Endodermal cell (in vitro differentiated cells): ENCODE data around the gene MYDGF. TPM values are rescaled to one million over a fixed set of nuclear protein-coding genes. Genes with fewer than 3 reads are reported as not detected.

Experiments used
- DNase-seq: peaks from one replicate; pipeline ENCODE4 v3.0.0-alpha.2; 2017
- H3K27ac ChIP-seq: 2 replicates; pipeline ENCODE4 v1.5.1; 2013; ENCODE audit warnings: mild to moderate bottlenecking, low read depth, low read length, moderate library complexity
- H3K27me3 ChIP-seq: 2 replicates; pipeline ENCODE4 v1.6.1; 2013; ENCODE audit warnings: mild to moderate bottlenecking, low read length, moderate library complexity; ENCODE audit not compliant: insufficient read depth, control insufficient read depth, poor library complexity, severe bottlenecking
- H3K36me3 ChIP-seq: 2 replicates; pipeline ENCODE4 v1.7.0; 2013; ENCODE audit warnings: mild to moderate bottlenecking, low read length, moderate library complexity; ENCODE audit not compliant: control insufficient read depth, insufficient read depth
- H3K4me1 ChIP-seq: one replicate; pipeline ENCODE4 v1.7.0; 2013; ENCODE audit warnings: low read length; ENCODE audit not compliant: control insufficient read depth, insufficient read depth
- H3K4me3 ChIP-seq: 2 replicates; pipeline ENCODE4 v1.5.1; 2013; ENCODE audit warnings: mild to moderate bottlenecking, low read length, moderate library complexity
- H3K9ac ChIP-seq: 2 replicates; pipeline ENCODE4 v1.6.1; 2013; ENCODE audit warnings: mild to moderate bottlenecking, low read length, moderate library complexity; ENCODE audit not compliant: poor library complexity, severe bottlenecking; ENCODE audit errors: extremely low read depth
- H3K9me3 ChIP-seq: 2 replicates; pipeline ENCODE4 v1.6.1; 2013; ENCODE audit warnings: mild to moderate bottlenecking, low read length, moderate library complexity; ENCODE audit not compliant: control insufficient read depth
- H3K27ac Mint-ChIP-seq: 2 replicates; pipeline ENCODE4 v1.8.0; 2020; ENCODE audit warnings: mixed read lengths
- H3K27me3 Mint-ChIP-seq: 2 replicates; pipeline ENCODE4 v1.8.0; 2021; ENCODE audit warnings: mild to moderate bottlenecking, mixed read lengths; ENCODE audit not compliant: insufficient read depth
- H3K36me3 Mint-ChIP-seq: 2 replicates; pipeline ENCODE4 v1.8.0; 2020; ENCODE audit warnings: low read depth, mixed read lengths
- H3K4me1 Mint-ChIP-seq: 2 replicates; pipeline ENCODE4 v1.8.0; 2020; ENCODE audit warnings: mixed read lengths
- H3K4me3 Mint-ChIP-seq: 2 replicates; pipeline ENCODE4 v1.8.0; 2020; ENCODE audit warnings: mild to moderate bottlenecking, moderate library complexity, mixed read lengths
- H3K9me3 Mint-ChIP-seq: 2 replicates; pipeline ENCODE4 v1.8.0; 2020; ENCODE audit warnings: mild to moderate bottlenecking, mixed read lengths
- CTCF ChIP-seq: fragments of 200-600 bp; sonication (generic); conservative IDR thresholded peaks from 2 replicates; pipeline ENCODE4 v1.5.0; 2021; ENCODE audit warnings: antibody characterized with exemption, mild to moderate bottlenecking
- WGBS, 2 experiments: methylation state at CpG; one replicate each; pipeline versions ENCODE4 v1.1.5 to v1.1.7; 2013; ENCODE audit warnings: missing lambda C conversion rate in 2 of 2, mixed read lengths in 1 of 2; ENCODE audit not compliant: insufficient coverage in 1 of 2, insufficient read length in 1 of 2; 5-methylcytosine and 5-hydroxymethylcytosine counted together
- total RNA-seq, 2 donors: library from RNA; stranded (reverse); fragmentation: NEBNext Ultra II Directional in 1 of 2; extraction: Animal tissue kit (Norgen Biotek cat#: 25700) in 1 of 2; gene quantifications; 2 replicates in 1 of 2; 3 replicates in 1 of 2; pipeline ENCODE4 v1.2.1, GENCODE V29; 2021

The MYDGF gene
- total RNA-seq, 2 donors from 2014 or later: 58.7 to 64.0 TPM

- no peaks in the 10 kb centered on the region for H3K4me1 Mint-ChIP-seq
Observed at GRCh38 chr19:4691373-4691772, 21.2 kb upstream of the MYDGF start.

GRCh38 chr19:4690361-4690760, 20.2 kb upstream of the MYDGF start:
- H3K9ac ChIP-seq: no peak overlapping the region
- no peak for DNase-seq
- peaks cover 56% of the 10 kb centered on the region for H3K36me3 Mint-ChIP-seq
- H3K27ac Mint-ChIP-seq: peak overlapping the region; percentile 10
- H3K9me3 ChIP-seq: no peaks in the 10 kb centered on the region
- no peak overlapping the region for H3K4me3 Mint-ChIP-seq
- H3K27me3 ChIP-seq: no peaks in the 10 kb centered on the region
- WGBS, 2 experiments: 90 to 96% methylated on average over 12 to 13 of the region's 13 CpGs
- no peaks in the 10 kb centered on the region for H3K4me1 ChIP-seq
- peaks cover 45% of the 10 kb centered on the region for H3K36me3 ChIP-seq
- H3K27ac ChIP-seq: no peak overlapping the region
- no peaks in the 10 kb centered on the region for H3K9me3 Mint-ChIP-seq
- no peak for TF ChIP-seq CTCF
- H3K4me1 Mint-ChIP-seq: no peaks in the 10 kb centered on the region
- no peaks in the 10 kb centered on the region for H3K27me3 Mint-ChIP-seq
- H3K4me3 ChIP-seq: no peak overlapping the region

More at GRCh38 chr19:4691373-4691772, 21.2 kb upstream of the MYDGF start:
- Histone ChIP-seq H3K9me3 (no peaks in the 10 kb centered on the region), H3K27me3 (no peaks in the 10 kb centered on the region), H3K9ac (no peak overlapping the region), H3K4me3 (no peak overlapping the region), H3K27ac (no peak overlapping the region), H3K4me1 (no peaks in the 10 kb centered on the region), H3K36me3 (peaks cover 51% of the 10 kb centered on the region)
- 89 to 93% methylated on average over 3 to 8 of the region's 9 CpGs for WGBS, 2 experiments
- no peaks in the 10 kb centered on the region for H3K27me3 Mint-ChIP-seq
- H3K36me3 Mint-ChIP-seq: peaks cover 62% of the 10 kb centered on the region
- TF ChIP-seq CTCF: no peak
- no peak overlapping the region for H3K27ac Mint-ChIP-seq
- DNase-seq: no peak
- no peaks in the 10 kb centered on the region for H3K9me3 Mint-ChIP-seq
- H3K4me3 Mint-ChIP-seq: no peak overlapping the region

- WGBS, 2 experiments: 89 to 95% methylated on average over 16 to 19 of the region's 19 CpGs
- H3K27me3 Mint-ChIP-seq: no peaks in the 10 kb centered on the region
Observed at GRCh38 chr19:4689403-4689802, 19.3 kb upstream of the MYDGF start.

More at GRCh38 chr19:4689403-4689802, 19.3 kb upstream of the MYDGF start:
- DNase-seq: no peak
- Mint-ChIP-seq H3K36me3 (peaks cover 53% of the 10 kb centered on the region), H3K9me3 (no peaks in the 10 kb centered on the region), H3K4me1 (no peaks in the 10 kb centered on the region), H3K4me3 (no peak overlapping the region), H3K27ac (no peak overlapping the region)
- Histone ChIP-seq H3K36me3 (peaks cover 35% of the 10 kb centered on the region), H3K9ac (no peak overlapping the region), H3K4me1 (no peaks in the 10 kb centered on the region), H3K27me3 (no peaks in the 10 kb centered on the region), H3K9me3 (no peaks in the 10 kb centered on the region), H3K4me3 (no peak overlapping the region), H3K27ac (no peak overlapping the region)
- TF ChIP-seq CTCF: no peak
